GM21529 (cell line): ENCODE data around the gene OR2T27.
"Not testable (repeated sequence)": the region's sequence is repeated elsewhere in the genome, so short reads cannot be mapped to it uniquely, and the experiment has no call there.

Experiments used
- ATAC-seq: cut with Tn5 transposase; IDR thresholded peaks from one replicate; pipeline ENCODE4 v1.9.1; 2021; ENCODE audit not compliant: unreplicated experiment

The OR2T27 gene

GRCh38 chr1:248655354-248655753 is at the start of gene OR2T27:
TSS of gene OR2T27 (minus strand) at chr1:248655528. CDS start at chr1:248650884, 4,644 bp downstream.
- peak; percentile 60 for ATAC-seq

GRCh38 chr1:248704606-248705005 is 49.3 kb upstream of the OR2T27 start:
- no peak for ATAC-seq

- no peak for ATAC-seq
Measured at GRCh38 chr1:248703674-248704073, 48.3 kb upstream of the OR2T27 start.

GRCh38 chr1:248702714-248703113 is 47.4 kb upstream of the OR2T27 start, which contains the start of gene OR14I1:
TSS of gene OR14I1 (minus strand) at chr1:248702766.
- no peak for ATAC-seq

GRCh38 chr1:248699099-248699498 is 43.8 kb upstream of the OR2T27 start:
- ATAC-seq: no peak

- ATAC-seq: no peak
Measured at GRCh38 chr1:248697907-248698306, 42.6 kb upstream of the OR2T27 start.

- no peak for ATAC-seq
Measured at GRCh38 chr1:248696774-248697173, 41.4 kb upstream of the OR2T27 start.

GRCh38 chr1:248696261-248696660 is 40.9 kb upstream of the OR2T27 start:
- ATAC-seq: no peak

- no peak for ATAC-seq
Measured at GRCh38 chr1:248695451-248696132, 40.3 kb upstream of the OR2T27 start.

- no peak for ATAC-seq
Measured at GRCh38 chr1:248691567-248692155, 36.3 kb upstream of the OR2T27 start.

- ATAC-seq: peak; percentile 69
Measured at GRCh38 chr1:248688527-248689298, 33.4 kb upstream of the OR2T27 start.

- ATAC-seq: peak; percentile 73
Measured at GRCh38 chr1:248686815-248687214, 31.5 kb upstream of the OR2T27 start.

GRCh38 chr1:248681651-248682050 is 26.3 kb upstream of the OR2T27 start:
- no peak for ATAC-seq

GRCh38 chr1:248670003-248670402 is 14.7 kb upstream of the OR2T27 start:
- no peak for ATAC-seq

- ATAC-seq: peak; percentile 98
Measured at GRCh38 chr1:248663453-248664328, 8.4 kb upstream of the OR2T27 start.

- peak; percentile 75 for ATAC-seq
Measured at GRCh38 chr1:248656797-248657196, 1.5 kb upstream of the OR2T27 start.

- ATAC-seq: not testable (repeated sequence)
Measured at GRCh38 chr1:248648770-248649536, 6.4 kb downstream of the OR2T27 start.

- not testable (repeated sequence) for ATAC-seq
Measured at GRCh38 chr1:248645178-248645577, 10.2 kb downstream of the OR2T27 start, which contains the start of gene OR2T35. TSS of gene OR2T35 (minus strand) at chr1:248645278. CDS start at chr1:248639258, 6,020 bp downstream.

GRCh38 chr1:248642971-248643651 is 12.2 kb downstream of the OR2T27 start:
- ATAC-seq: peak; percentile 67
